HG02763 (cell line): ENCODE results near the gene RNF41.

Experiments
- ATAC-seq: cut with Tn5 transposase; IDR thresholded peaks from one replicate; pipeline ENCODE4 v1.9.1; 2021; ENCODE audit warnings: mild to moderate bottlenecking, moderate library complexity; ENCODE audit not compliant: unreplicated experiment

RNF41 gene

DNA sequence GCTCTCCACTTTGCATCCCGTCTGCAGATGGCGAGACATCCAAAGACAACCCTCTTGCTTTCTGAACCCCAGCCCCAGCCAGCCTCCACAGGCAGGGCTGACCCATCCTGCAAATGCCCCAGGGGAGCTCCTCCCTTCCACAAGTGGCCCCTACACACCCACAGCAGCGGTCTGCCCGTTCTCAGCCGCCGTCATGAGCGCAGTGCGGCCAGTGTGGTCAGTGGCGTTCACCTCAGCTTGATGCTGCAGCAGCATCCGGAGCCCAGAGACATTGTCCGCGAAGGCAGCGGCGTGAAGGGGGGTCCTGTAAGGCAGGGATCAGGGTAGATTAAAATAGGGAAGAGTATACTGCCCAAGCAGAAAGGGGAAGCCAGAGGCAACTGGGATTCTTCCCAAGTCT lies 22.8 kb upstream of the RNF41 start:
- ATAC-seq, result no peak

DNA sequence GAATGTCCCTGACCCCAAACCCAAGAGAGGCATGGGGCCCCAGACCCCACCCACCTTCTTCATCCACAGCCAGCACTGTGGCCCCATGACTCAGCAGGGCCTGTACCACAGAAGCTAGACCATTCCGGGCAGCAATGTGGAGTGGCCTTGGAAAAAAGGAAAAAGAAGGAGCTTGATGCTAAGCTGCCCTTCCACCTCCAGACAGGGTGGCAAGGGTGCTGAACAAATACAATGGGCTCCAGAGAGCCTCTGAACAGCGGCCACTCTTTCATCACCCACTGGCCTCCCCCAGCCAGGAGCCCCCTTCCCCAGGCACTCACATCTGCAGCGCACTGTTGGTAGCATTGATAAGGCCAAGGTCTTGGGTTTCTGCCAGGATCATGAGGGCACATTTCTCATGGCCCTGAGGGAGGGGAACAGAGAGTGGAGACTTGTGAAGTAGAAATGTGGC lies 22.0 kb upstream of the RNF41 start:
- ATAC-seq, result no peak

DNA sequence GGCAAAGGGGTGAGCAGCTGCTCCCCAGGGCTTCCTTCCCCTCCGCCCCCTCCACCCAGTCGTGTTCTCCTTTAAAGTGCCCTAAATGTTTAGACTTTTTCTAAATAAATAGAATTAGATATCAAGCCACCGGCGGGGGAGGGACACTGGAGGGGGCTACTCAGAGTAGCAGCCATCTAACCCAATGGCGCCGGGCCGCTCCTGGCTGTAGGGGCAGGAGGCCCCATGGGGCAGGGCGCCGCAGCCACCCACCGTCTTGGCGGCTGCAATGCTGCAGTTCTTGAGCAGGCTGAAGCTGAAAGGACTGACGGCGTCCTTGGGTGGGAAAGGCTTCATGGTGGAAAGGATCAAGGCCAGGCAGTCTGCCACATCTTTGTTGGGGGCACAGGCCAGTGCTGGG lies 21.3 kb upstream of the RNF41 start:
- no peak for ATAC-seq

DNA sequence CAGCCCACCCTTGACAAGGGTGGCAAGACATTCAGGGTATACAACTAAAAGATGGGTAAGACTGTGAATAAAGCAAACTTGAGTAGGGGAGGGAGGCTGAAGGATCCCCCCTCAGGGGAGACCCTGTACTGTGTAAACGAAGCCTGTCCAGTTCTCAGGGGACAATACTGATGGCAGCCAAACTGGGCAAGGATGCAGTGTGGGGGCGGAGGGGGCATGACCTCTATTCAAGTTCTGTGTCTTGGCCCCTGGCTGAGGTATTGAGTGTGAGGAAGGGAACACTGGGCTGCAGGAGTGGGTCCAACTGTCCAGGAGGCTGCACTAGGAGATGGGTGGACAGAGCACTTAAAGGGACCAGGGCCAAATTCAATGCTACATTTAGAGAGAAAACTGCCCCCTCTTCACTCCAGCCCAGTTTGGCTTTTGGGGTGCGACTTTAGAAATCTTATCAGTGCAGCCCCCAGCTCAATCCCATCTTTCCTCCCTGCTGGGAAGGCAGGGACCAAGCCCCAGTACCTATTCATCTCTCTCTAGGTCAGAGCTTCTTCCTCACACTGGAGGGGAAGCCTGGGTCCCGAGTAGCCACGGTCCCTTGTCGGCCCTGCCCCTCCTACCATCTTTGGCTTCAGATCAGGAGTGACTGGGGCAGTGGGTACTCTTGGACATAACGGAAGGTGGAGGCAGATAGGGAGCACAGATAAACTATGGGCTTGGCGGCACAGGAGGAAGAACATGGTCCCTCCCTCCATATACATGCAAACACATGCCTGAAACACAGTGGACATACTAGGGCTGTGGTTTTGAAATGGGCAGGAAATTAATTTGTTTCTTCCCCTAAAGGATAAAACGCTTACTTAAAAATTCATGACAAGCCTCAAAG lies 19.9 kb upstream of the RNF41 start:
- ATAC-seq, result no peak

DNA sequence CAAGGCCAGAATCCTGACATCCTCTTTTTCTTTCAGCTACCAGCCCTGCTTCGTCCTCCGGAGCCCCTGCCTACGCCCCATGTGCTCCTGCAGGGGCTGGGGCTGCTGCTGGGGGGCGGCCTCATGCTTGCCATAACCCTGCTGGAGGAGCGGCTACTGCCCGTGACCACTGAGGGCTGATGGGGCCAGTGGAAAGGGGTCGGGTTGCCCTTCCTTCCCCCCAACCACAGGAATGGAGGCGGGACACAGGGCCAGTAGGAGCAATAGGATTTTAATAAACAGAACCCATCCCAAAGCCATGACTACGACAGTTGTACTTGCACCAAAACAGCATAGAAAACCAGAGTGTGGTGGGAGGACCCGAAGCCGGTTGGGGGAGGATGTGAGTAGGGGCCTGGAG lies 15.8 kb upstream of the RNF41 start:
- no peak for ATAC-seq

DNA sequence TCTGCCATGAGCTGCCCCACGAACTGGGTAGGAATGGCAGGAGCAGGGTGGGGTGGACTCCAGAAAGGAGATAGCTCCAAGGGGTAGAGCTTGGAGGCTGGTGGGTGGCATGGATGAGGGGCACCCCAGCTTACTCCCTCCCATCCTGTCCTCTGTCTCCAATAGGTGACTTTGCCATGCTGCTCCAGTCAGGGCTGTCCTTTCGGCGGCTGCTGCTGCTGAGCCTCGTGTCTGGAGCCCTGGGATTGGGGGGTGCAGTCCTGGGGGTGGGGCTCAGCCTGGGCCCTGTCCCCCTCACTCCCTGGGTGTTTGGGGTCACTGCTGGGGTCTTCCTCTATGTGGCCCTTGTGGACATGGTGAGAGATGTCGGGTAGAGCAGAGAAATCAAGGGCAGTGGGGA lies 15.3 kb upstream of the RNF41 start:
- no peak for ATAC-seq

DNA sequence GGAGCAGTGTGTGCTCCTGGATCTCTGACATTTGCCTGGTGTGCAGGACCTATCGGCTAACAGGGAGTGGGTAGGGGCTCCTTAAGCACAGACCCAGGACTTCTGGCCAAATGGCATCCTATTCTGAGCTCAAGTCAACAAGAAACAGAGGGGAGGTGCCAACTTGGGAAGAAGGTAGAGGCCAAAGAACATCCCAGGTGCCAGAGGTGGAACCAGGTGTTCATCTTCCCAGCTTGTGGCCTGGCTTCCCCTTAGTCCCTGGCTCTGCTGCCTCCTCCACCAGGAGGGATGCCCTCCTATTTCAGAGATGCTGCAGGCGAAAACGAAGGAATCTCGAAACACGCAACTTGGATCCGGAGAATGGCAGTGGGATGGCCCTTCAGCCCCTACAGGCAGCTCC lies 14.4 kb upstream of the RNF41 start:
- no peak for ATAC-seq

DNA sequence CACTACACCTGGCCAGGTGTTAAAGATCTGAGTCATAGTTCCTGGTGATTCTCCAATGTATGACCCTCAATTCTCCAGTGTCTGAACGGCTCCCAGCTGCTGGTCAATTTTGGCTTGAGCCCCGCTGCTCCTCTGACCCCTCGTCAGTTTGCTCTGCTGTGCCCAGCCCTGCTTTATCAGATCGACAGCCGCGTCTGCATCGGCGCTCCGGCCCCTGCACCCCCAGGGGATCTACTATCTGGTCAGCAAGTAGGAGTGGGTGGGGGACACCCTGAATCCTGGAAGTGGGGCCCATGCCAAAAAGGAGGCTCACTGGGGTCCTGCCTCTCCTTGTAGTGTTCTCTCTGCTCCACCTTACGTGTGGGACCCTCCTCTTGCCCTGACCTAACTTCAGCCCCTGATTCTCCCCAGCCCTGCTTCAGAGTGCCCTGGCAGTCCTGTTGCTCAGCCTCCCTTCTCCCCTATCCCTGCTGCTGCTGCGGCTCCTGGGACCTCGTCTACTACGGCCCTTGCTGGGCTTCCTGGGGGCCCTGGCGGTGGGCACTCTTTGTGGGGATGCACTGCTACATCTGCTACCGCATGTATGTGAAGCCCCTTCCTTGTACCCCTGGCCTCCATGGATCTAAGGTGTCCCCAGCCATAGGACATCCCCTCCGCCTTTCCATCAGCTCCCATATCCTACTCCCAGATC lies 13.2 kb upstream of the RNF41 start:
- no peak for ATAC-seq

DNA sequence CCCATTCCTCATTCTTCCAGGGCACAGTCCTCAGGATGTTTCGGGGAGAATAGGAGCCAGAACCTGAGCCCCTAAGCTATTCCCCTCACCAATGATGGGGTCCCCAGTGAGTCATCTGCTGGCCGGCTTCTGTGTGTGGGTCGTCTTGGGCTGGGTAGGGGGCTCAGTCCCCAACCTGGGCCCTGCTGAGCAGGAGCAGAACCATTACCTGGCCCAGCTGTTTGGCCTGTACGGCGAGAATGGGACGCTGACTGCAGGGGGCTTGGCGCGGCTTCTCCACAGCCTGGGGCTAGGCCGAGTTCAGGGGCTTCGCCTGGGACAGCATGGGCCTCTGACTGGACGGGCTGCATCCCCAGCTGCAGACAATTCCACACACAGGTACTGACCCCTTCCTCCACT lies 9.5 kb upstream of the RNF41 start:
- no peak for ATAC-seq

DNA sequence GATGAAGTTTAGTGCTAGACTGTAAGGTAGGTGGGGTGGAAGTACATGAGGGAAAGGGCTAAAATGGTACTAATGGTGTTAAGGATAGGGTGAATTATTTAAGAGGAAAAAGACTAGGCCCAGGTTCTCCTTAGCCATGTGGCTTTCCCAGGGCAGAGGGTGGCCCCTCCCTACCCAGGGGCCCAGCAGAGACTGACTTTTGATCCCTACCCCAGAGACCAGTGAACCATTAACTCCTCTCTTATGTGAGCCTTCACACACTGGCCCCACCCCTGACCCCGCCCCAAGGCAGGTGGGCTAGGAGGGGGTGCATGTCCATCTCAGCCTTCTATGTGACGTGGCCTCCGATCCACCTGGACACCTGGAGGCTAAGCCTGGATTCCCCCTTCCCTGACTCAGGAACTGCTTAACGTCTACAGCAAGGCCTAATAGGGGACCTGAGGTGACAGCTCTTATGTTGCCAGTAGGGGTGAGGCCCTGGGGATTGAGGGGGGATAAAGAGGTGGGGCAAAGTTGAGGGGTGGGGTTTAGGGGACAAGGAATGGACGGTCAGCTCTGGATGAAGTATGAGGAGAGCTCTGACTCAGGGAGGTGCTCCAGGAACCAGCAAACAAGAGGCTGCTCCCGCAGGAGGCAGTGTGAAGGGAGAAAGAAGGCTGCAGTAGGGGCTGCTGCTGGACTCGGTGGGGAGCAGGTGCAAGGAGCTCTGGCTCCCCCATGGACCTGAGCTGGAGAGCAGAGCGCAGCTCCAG lies 8.9 kb upstream of the RNF41 start:
- no peak for ATAC-seq

DNA sequence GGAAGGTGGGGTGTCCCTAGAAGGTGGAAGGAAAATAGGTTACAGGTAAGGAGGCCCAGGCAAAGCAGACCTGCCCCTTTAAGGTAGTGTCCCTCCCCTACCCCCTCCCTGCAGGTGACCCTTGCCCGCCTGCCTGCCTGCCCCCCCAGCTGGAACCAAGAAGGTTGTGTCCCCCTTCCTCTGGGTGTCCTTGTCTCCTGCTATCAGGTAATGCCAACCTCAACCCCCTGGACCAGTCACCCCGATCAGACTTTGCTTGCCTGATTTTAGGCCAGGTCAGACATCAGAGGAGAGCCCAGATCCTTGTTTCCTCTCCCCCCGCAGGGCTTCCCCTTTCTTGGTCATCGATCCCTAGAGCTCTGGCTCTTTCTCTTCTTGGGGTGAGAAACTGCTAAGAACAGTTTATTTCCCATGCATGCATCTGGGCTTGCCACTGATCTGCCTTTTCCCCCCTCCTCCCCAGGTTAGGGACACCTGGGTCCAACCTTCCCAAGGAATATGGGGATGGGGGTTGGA lies 8.3 kb upstream of the RNF41 start, which contains the start of gene SLC39A5:
SLC39A5 (plus strand) TSS at position 136 of the 516 bp plus-strand sequence. CDS start 1,224 bp downstream, outside the sequence.
- ATAC-seq, result no peak

DNA sequence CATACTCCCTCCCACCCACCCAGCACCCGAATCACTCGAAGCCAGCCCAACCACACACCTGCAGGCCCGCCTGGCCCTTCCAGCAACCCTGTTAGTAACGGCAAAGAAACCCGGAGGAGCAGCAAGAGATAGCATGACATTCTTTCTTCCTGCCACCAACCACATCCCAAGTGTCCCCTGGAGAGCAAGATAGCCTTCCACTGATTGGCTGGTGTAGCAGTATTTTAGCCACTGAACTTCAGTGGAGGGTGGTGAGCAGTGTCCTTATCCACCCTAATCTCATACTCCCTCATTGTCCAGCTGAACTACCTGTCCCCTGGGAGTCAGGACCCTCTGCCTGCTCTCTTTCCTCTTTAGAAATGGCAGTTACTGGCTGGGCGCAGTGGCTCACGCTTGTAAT lies 7.4 kb upstream of the RNF41 start:
- ATAC-seq, result no peak

DNA sequence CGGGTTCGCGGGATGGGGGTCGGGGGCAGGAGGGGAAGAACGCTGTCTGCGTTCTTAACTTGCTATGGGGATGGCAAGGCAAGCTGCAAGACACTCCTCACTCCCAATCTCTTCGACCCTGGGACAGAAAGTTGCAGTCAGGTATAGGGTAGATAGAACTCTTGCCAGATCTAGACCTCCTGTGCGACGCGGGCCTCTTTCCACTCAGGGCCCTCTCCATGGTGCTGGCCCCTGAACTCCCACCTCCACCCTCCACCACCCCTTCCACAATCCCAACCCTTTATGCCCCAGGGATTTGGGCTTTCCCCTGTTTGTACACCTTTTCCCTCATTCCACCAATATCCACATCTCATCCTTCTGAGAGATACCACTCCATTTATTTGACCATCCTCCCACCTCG lies 3.2 kb upstream of the RNF41 start:
- ATAC-seq, result no peak

DNA sequence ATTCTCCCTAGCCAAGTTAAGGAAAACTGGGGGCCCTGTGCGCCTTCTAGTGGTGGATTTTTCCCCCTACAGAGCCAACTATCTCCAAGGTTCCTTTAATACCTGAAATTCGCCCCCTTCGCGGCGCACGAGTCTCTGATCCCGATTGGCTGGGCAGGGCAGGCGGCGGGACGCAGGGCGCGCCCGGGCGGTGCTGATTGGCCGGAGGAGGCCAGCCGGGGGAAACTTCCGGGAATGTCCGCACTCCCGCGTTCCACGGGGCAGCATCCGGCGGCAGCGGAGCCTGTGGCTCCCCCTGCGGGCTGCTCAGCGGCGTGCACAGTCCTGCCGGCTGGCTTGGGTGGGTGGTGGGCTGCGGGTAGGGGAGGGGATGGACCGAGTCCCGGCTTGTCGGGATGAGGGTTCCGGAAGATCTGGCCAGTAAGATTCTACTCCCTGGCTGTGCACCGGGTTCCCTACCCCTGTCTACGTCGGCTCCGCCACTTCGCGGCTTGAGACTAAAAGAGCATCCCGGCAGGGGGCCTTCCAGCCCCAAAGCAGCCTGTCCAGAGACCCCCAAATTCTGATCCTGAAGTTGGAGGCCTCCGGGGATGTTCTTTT lies 2.5 kb upstream of the RNF41 start, which contains the start of gene NABP2:
NABP2 (plus strand) TSS at position 241 of the 600 bp plus-strand sequence. CDS start 515 bp downstream, outside the sequence.
- ATAC-seq, result peak; percentile 65

DNA sequence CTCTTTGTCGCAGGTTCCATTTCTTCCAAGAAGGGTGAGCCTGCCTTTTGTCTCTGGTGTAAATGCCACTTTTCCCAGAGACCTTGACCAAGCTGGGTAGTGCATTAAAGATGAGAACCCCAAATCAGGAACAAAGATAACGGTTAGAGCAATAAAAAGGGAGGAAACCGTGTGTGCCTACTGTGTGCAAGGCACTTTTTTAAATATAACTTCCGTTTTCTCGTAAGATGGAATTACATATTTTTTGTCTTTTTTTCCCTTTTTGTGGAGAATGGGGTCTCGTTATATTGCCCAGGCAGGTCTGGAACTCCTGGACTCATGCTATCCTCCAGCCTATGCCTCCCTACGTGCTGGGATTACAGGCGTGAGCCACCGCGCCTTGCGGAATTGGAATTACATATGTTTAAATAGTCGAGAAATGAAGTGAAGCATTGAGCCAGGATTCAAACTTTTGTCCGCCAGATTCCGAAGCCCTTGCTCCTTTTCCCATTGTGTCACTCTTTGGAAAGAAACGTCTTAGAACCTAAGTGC lies 1.9 kb upstream of the RNF41 start:
- no peak for ATAC-seq

DNA sequence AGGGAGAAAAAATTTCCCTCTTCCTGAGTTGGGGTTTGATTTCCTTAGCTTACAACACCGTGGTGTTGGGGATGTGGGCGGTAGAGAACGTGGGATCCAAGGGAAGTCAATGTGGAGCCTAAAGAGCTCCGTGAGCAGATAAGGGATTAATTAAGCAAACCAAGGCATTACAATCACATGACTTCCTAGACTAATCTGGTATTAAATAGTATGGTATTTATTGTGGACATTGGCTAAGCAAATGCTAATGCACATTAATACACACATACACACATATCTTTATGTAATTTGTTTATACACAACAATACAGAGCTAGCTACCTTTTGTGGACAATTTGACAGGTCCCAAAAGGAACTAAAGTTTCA lies 791 bp upstream of the RNF41 start:
- ATAC-seq, result no peak

DNA sequence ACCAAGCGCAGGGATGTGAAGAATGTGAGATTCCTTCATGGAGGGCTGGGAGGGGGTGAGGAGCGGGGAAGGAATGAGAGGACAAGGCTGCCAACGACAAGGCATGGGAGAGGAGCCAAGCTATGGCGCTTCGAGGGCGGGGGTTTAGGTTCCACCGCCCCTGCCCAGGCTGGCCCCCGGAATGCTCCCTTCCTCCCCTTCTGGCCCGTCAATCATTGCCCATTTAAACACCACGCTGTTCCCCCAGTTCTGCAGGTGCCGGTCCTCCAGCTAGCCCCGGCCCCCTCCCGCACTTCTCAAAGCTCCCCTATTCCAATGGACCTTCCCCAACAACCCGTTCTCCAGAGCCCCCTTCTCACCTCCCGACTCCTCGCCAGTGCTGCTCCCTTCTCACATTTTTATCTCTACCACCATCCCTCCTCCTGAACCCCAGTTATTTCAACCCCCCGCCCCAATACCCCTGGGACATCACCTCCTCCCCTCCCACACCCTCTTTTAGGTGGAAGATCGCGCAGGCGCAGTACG lies 428 bp downstream of the RNF41 start:
- peak; percentile 19 for ATAC-seq

DNA sequence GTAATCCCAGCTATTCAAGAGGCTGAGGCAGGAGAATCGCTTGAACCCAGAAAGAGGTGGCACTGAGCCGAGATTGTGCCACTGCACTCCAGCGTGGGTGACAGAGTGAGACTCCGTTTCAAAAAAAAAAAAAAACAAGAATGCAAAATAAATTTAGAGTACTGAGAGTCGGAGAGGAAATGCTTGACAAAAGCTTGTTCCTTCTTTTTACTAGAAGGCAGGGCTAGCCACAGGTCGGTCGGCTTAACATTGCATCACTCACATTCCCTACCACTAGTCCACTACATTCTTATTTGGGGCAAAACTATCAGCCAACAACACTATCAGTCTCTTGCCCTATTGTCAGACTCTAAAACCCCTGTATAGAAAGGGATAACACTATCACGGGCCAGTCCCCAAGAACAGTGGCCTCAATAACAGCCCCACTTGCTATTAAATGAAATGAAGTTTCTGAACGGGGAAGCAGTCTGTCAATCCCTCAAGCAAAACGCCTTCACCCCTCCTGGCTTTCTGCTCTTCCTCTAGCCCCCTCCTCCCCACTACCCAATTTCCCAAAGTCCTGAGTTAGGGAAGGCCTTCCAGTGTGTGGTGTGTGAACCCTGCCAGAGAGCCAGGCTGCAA lies 1.0 kb downstream of the RNF41 start:
- ATAC-seq, result no peak

DNA sequence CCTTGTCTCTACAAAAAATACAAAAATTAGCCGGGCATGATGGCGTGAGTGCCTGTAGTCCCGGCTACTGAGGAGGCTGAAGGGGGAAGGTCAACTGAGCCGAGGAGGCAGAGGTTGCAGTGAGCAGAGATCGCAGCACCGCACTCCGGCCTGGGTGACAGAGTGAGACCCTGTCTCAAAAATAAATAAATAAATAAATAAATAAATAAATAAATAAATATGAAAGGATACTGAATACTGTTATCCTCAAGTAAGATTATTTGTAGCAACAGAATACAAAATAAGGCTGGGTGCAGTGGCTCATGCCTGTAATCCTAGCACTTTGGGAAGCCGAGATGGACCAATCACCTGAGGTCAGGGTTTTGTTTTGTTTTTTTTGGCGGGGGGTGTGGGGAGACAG lies 1.9 kb downstream of the RNF41 start:
- no peak for ATAC-seq

DNA sequence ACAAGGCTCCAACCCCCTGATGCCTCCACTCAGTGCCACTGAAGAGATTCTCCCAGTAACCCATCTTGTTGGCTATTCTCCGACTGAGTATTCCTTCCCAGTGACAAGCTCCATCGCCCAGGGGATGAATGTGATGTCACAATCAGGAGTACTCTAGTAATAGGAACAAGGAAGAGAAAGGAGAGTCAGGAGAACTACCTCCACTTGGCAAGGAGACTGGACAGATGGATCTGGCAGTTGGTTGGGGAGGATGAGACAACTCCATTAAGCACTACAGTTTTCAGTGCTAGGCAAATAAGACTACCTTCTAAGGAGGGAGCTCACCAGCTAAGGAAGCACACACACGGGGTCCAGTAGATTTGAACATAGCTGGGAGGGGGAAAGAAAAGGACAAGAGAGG lies 5.3 kb downstream of the RNF41 start:
- no peak for ATAC-seq
